Amygdala (tissue), 56 donors: Measurements from ENCODE around the gene ARPP19.
"Not testable (repeated sequence)": the region's sequence is repeated elsewhere in the genome, so short reads cannot be mapped to it uniquely, and the experiment has no call there.

ENCODE experiments used
- DNase-seq, 56 donors: peaks; one replicate each; lab custom pipeline; 2025; lab: John Stamatoyannopoulos, UW

The ARPP19 gene

GRCh38 chr15:52568601-52569585, at the start of gene ARPP19:
Gene ARPP19, minus strand, starts transcription at chr15:52569030. Its CDS starts 138 bp downstream, at chr15:52568892.
- DNase-seq, result peak in 55 of 56 donors; percentile 32 to 92 (median 81)

GRCh38 chr15:52617026-52617425, 48.2 kb upstream of the ARPP19 start:
- no peak for DNase-seq

GRCh38 chr15:52615302-52615701, 46.5 kb upstream of the ARPP19 start:
- DNase-seq, result no peak

GRCh38 chr15:52609593-52609992, 40.8 kb upstream of the ARPP19 start:
- DNase-seq, result no peak

GRCh38 chr15:52584414-52584813, 15.6 kb upstream of the ARPP19 start:
- DNase-seq, result no peak

GRCh38 chr15:52579852-52580251, 11.0 kb upstream of the ARPP19 start:
- no peak for DNase-seq

GRCh38 chr15:52576692-52577091, 7.9 kb upstream of the ARPP19 start:
- DNase-seq, result no peak

GRCh38 chr15:52575573-52575972, 6.7 kb upstream of the ARPP19 start:
- not testable (repeated sequence) for DNase-seq

GRCh38 chr15:52575072-52575471, 6.2 kb upstream of the ARPP19 start:
- DNase-seq, result no peak

- DNase-seq, result not testable (repeated sequence)
These were observed 5.8 kb upstream of the ARPP19 start for GRCh38 chr15:52574623-52575022.

GRCh38 chr15:52567871-52568600, 794 bp downstream of the ARPP19 start:
- peak in 6 of 56 donors; percentile 31 to 49 (median 43) for DNase-seq

GRCh38 chr15:52566889-52567288, 1.9 kb downstream of the ARPP19 start:
- no peak for DNase-seq

- not testable (repeated sequence) for DNase-seq
These were observed 3.1 kb downstream of the ARPP19 start for GRCh38 chr15:52565417-52566358.

- no peak for DNase-seq
These were observed 5.2 kb downstream of the ARPP19 start for GRCh38 chr15:52563501-52564060.

- peak in 3 of 56 donors; percentile 3 to 13 (median 11) for DNase-seq
These were observed 9.3 kb downstream of the ARPP19 start for GRCh38 chr15:52559575-52559974.

- DNase-seq, result no peak
These were observed 9.8 kb downstream of the ARPP19 start for GRCh38 chr15:52559022-52559421.

GRCh38 chr15:52558196-52558595, 10.6 kb downstream of the ARPP19 start:
- DNase-seq, result no peak

GRCh38 chr15:52557274-52557641, 11.6 kb downstream of the ARPP19 start:
- peak in 1 of 56 donors; percentile 20 for DNase-seq

- no peak for DNase-seq
These were observed 12.1 kb downstream of the ARPP19 start for GRCh38 chr15:52556524-52557273.
